Common myeloid progenitor, CD34-positive (primary cell): ENCODE measurements around the gene SSRP1. TPM values are rescaled to one million over a fixed set of nuclear protein-coding genes. Genes with fewer than 3 reads are reported as not detected.

Experiments
- CTCF ChIA-PET: fragments of 350-600 bp; sonication (Branson Sonifier 250); formaldehyde crosslinking; loops from one replicate; lab custom pipeline; 2021; ENCODE audit warnings: antibody characterized with exemption; lab: Charles Lee
- POLR2A ChIA-PET: fragments of 350-600 bp; sonication (Branson Sonifier 250); formaldehyde crosslinking; loops from one replicate; lab custom pipeline; 2021; ENCODE audit warnings: antibody characterized with exemption; lab: Charles Lee
- DNase-seq, 3 donors: peaks; one replicate each; pipeline versions ENCODE4 v3.0.0 to v3.0.0-alpha.2; 2013
- H3K27ac ChIP-seq, 2 experiments: 1 replicate in 1 of 2; 2 replicates in 1 of 2; pipeline ENCODE4 v1.7.0; 2013; ENCODE audit warnings: inconsistent platforms in 2 of 2, low read length in 2 of 2, mild to moderate bottlenecking in 2 of 2, low read depth in 1 of 2, moderate library complexity in 1 of 2; ENCODE audit not compliant: severe bottlenecking in 2 of 2, insufficient read depth in 1 of 2, poor library complexity in 1 of 2
- H3K27me3 ChIP-seq, 5 experiments: replicated peaks in 2 of 5; 1 replicate in 3 of 5; 2 replicates in 2 of 5; pipeline versions ENCODE4 v1.6.1 to v1.7.0; 2013; ENCODE audit warnings: low read length in 4 of 5, mild to moderate bottlenecking in 2 of 5, moderate library complexity in 2 of 5, inconsistent platforms in 1 of 5; ENCODE audit not compliant: insufficient read depth in 5 of 5, control insufficient read depth in 4 of 5
- H3K36me3 ChIP-seq, 4 experiments: 1 replicate in 2 of 4; 2 replicates in 2 of 4; pipeline versions ENCODE4 v1.6.1 to v1.7.0; 2013; ENCODE audit warnings: low read length in 3 of 4, control low read depth in 1 of 4, mild to moderate bottlenecking in 1 of 4; ENCODE audit not compliant: control insufficient read depth in 4 of 4, insufficient read depth in 4 of 4
- H3K4me1 ChIP-seq, 4 experiments: 1 replicate in 3 of 4; 2 replicates in 1 of 4; pipeline versions ENCODE4 v1.6.1 to v1.7.1; 2013; ENCODE audit warnings: low read length in 3 of 4, mild to moderate bottlenecking in 3 of 4, control low read depth in 1 of 4, inconsistent platforms in 1 of 4, moderate library complexity in 1 of 4; ENCODE audit not compliant: control insufficient read depth in 4 of 4, insufficient read depth in 4 of 4; ENCODE audit errors: control extremely low read depth in 1 of 4
- H3K4me3 ChIP-seq, 7 experiments: 1 replicate in 4 of 7; 2 replicates in 3 of 7; pipeline versions ENCODE4 v1.5.1 to v1.7.0; 2013; ENCODE audit warnings: mild to moderate bottlenecking in 7 of 7, low read length in 6 of 7, moderate library complexity in 6 of 7, inconsistent platforms in 2 of 7, low read depth in 2 of 7, control low read depth in 1 of 7; ENCODE audit not compliant: insufficient read depth in 4 of 7, control insufficient read depth in 1 of 7; ENCODE audit errors: extremely low read depth in 1 of 7
- H3K9me3 ChIP-seq, 5 experiments: 1 replicate in 4 of 5; 2 replicates in 1 of 5; pipeline versions ENCODE4 v1.6.1 to v1.7.1; 2013; ENCODE audit warnings: low read length in 4 of 5, mild to moderate bottlenecking in 2 of 5, inconsistent platforms in 1 of 5, low read depth in 1 of 5, moderate library complexity in 1 of 5; ENCODE audit not compliant: control insufficient read depth in 4 of 5, insufficient read depth in 2 of 5; ENCODE audit errors: control extremely low read depth in 1 of 5
- WGBS: methylation state at CpG from one replicate; pipeline ENCODE4 v1.1.5; 2013; ENCODE audit not compliant: insufficient coverage; 5-methylcytosine and 5-hydroxymethylcytosine counted together
- polyA plus RNA-seq: library from polyadenylated mRNA; unstranded; fragments of 120-200 nt; gene quantifications from one replicate; pipeline ENCODE4 v1.2.1, GENCODE V29; 2013

SSRP1 gene
- 99.0 TPM for polyA plus RNA-seq

GRCh38 chr11:57335343-57336110 is at the start of gene SSRP1:
Gene SSRP1, minus strand, starts transcription at chr11:57335892. Its CDS starts 771 bp downstream, at chr11:57335121.
- peaks cover 5 to 40% (median 31%) of the 10 kb centered on the region in 4 experiments for H3K36me3 ChIP-seq
- peak within 1 kb of the TSS; percentile 61 to 83 (median 77) for H3K4me3 ChIP-seq
- DNase-seq, result peak; percentile 89 to 92 (median 90)
- ChIA-PET CTCF (interaction anchor here (1.0 to 3.0 kb wide), 10 partner anchors 10 to 233 kb away, joined by 3 to 14 read pairs (median 4); partner anchors contain the start of genes SLC43A1, TNKS1BP1 and UBE2L6), POLR2A (interaction anchor here (0.8 to 1.3 kb wide), 3 partner anchors 10 to 18 kb away, joined by 3 read pairs; partner anchors contain the start of gene TNKS1BP1)
- WGBS, result under 1% methylated on average over 52 of the region's 69 CpGs
- H3K27me3 ChIP-seq, result peaks cover 0 to 2% (median 0%) of the 10 kb centered on the region in 5 experiments
- peak within 1 kb of the TSS; percentile 55 to 81 for H3K27ac ChIP-seq
- no peaks in the 10 kb centered on the region for H3K9me3 ChIP-seq
- peaks cover 5 to 24% (median 17%) of the 10 kb centered on the region in 4 experiments for H3K4me1 ChIP-seq

GRCh38 chr11:57380975-57381374 is 45.3 kb upstream of the SSRP1 start, which contains the start of gene PRG3:
Gene PRG3, minus strand, starts transcription at chr11:57381150. Its CDS starts 442 bp downstream, at chr11:57380708.
- Histone ChIP-seq H3K4me1 (peaks cover 0 to 9% (median 5%) of the 10 kb centered on the region in 4 experiments), H3K9me3 (no peaks in the 10 kb centered on the region), H3K4me3 (no peak within 1 kb of the TSS), H3K27me3 (peaks cover 0 to 4% (median 0%) of the 10 kb centered on the region in 5 experiments), H3K27ac (no peak within 1 kb of the TSS), H3K36me3 (no peaks in the 10 kb centered on the region)
- no peak for DNase-seq
- ChIA-PET POLR2A (no interaction called here), CTCF (interaction anchor here (0.9 to 1.4 kb wide), 5 partner anchors 8 to 22 kb away, joined by 3 to 5 read pairs (median 3); no protein-coding TSS in a partner anchor)
- whole genome bisulfite sequencing, result 95% methylated on average over 2 of the region's 2 CpGs

GRCh38 chr11:57379732-57380131 is 44.0 kb upstream of the SSRP1 start:
- Histone ChIP-seq H3K9me3 (no peaks in the 10 kb centered on the region), H3K27me3 (peaks cover 0 to 4% (median 0%) of the 10 kb centered on the region in 5 experiments), H3K36me3 (no peaks in the 10 kb centered on the region), H3K4me1 (peaks cover 0 to 15% (median 12%) of the 10 kb centered on the region in 4 experiments), H3K4me3 (no peak overlapping the region), H3K27ac (no peak overlapping the region)
- ChIA-PET POLR2A (no interaction called here), CTCF (interaction anchor here (1.1 to 2.1 kb wide), 7 partner anchors 8 to 113 kb away, joined by 3 to 6 read pairs (median 4); no protein-coding TSS in a partner anchor)
- DNase-seq, result peak in 2 of 3 donors; percentile 25 to 36
- 47% methylated on average over 9 of the region's 10 CpGs for WGBS

GRCh38 chr11:57378186-57378585 is 42.5 kb upstream of the SSRP1 start:
- Histone ChIP-seq H3K27me3 (peaks cover 0 to 4% (median 0%) of the 10 kb centered on the region in 5 experiments), H3K9me3 (no peaks in the 10 kb centered on the region), H3K4me1 (peaks cover 0 to 10% (median 8%) of the 10 kb centered on the region in 4 experiments), H3K4me3 (no peak overlapping the region), H3K36me3 (no peaks in the 10 kb centered on the region), H3K27ac (no peak overlapping the region)
- POLR2A ChIA-PET, result no interaction called here
- CTCF ChIA-PET, result interaction anchor here (1.0 to 2.1 kb wide), 4 partner anchors 9 to 113 kb away, joined by 3 to 6 read pairs (median 4); no protein-coding TSS in a partner anchor
- DNase-seq, result no peak

- CTCF ChIA-PET, result interaction anchor here (1.2 to 1.6 kb wide), 2 partner anchors 10 to 22 kb away, joined by 3 to 6 read pairs; no protein-coding TSS in a partner anchor
- POLR2A ChIA-PET, result no interaction called here
- 83% methylated on average over 4 of the region's 5 CpGs for WGBS
- H3K27ac ChIP-seq, result no peak overlapping the region
- peaks cover 0 to 8% (median 6%) of the 10 kb centered on the region in 4 experiments for H3K4me1 ChIP-seq
- no peak for DNase-seq
- no peak overlapping the region for H3K4me3 ChIP-seq
- H3K27me3 ChIP-seq, result peaks cover 0 to 4% (median 0%) of the 10 kb centered on the region in 5 experiments
- no peaks in the 10 kb centered on the region for H3K9me3 ChIP-seq
- no peaks in the 10 kb centered on the region for H3K36me3 ChIP-seq
Measured at GRCh38 chr11:57377107-57377506, 41.4 kb upstream of the SSRP1 start.

- Histone ChIP-seq H3K27ac (no peak overlapping the region), H3K4me1 (peaks cover 0 to 8% (median 7%) of the 10 kb centered on the region in 4 experiments), H3K36me3 (no peaks in the 10 kb centered on the region), H3K9me3 (no peaks in the 10 kb centered on the region), H3K4me3 (no peak overlapping the region), H3K27me3 (peaks cover 0 to 4% (median 0%) of the 10 kb centered on the region in 5 experiments)
- CTCF ChIA-PET, result interaction anchor here (0.6 to 1.6 kb wide), 3 partner anchors 10 to 23 kb away, joined by 3 to 6 read pairs (median 4); no protein-coding TSS in a partner anchor
- no peak for DNase-seq
- 60% methylated on average over 15 of the region's 26 CpGs for WGBS
- POLR2A ChIA-PET, result no interaction called here
Measured at GRCh38 chr11:57376095-57377090, 40.7 kb upstream of the SSRP1 start.
